K562 (cell line): Measurements from ENCODE around the gene GPR149. TPM values are rescaled to one million over a fixed set of nuclear protein-coding genes. Genes with fewer than 3 reads are reported as not detected.

Experiments
- GTF2A2 ChIP-seq: IDR thresholded peaks from 2 replicates; pipeline ENCODE4 v1.6.1; 2016; ENCODE audit warnings: mild to moderate bottlenecking, missing genetic modification characterization, missing compliant biosample characterization
- NR3C1 ChIP-seq: sonication (generic); formaldehyde crosslinking; IDR thresholded peaks from 2 replicates; pipeline ENCODE4 v1.8.1; 2022; ENCODE audit warnings: missing genetic modification reagents
- polyA plus RNA-seq, 8 experiments: library from polyadenylated mRNA; depleted of rRNA in 4 of 8; stranded (reverse) in 5 of 8; unstranded in 3 of 8; fragments of >200 nt; fragmentation: Nextera tagmentation in 2 of 8; fragmentation: Illumina TruSeq in 1 of 8; extraction: Ambion mirVana in 2 of 8; extraction: Trizol in 1 of 8; gene quantifications; 2 replicates each; pipeline versions ENCODE4 v1.2.1 to v1.2.3, GENCODE V29; 2011 to 2014; ENCODE audit warnings: inconsistent platforms in 1 of 8, missing spikeins in 1 of 8
- total RNA-seq, 7 experiments: library from RNA; depleted of rRNA in 6 of 7; stranded (reverse); fragments of >200 nt in 6 of 7; fragmentation: Illumina TruSeq in 2 of 7; extraction: Trizol in 2 of 7; gene quantifications; 2 replicates each; pipeline versions ENCODE4 v1.2.1 to v1.2.3, GENCODE V29; 2011 to 2021; ENCODE audit warnings: low replicate concordance in 1 of 7
- TF ChIP-seq, protein P1 (sequence below): conservative IDR thresholded peaks from 2 replicates; pipeline ENCODE4 v1.6.1; 2011; ENCODE audit warnings: low read depth, mild to moderate bottlenecking, low read length; ENCODE audit not compliant: control insufficient read depth
- TF ChIP-seq, protein P2 (sequence below): IDR thresholded peaks from 3 replicates; pipeline ENCODE4 v1.6.1; 2011; ENCODE audit warnings: borderline replicate concordance, mild to moderate bottlenecking, moderate library complexity; ENCODE audit not compliant: insufficient read length; ENCODE audit errors: extremely low read depth
- TF ChIP-seq, protein P3 (sequence below), 3 experiments: fragments of 200-800 bp in 1 of 3; sonication (Bioruptor generic) in 1 of 3; sonication (generic) in 1 of 3; formaldehyde crosslinking in 1 of 3; IDR thresholded peaks; 2 replicates each; pipeline versions ENCODE4 v1.6.1 to v1.8.0; 2016 to 2022; ENCODE audit warnings: mild to moderate bottlenecking in 2 of 3, missing compliant biosample characterization in 2 of 3, missing genetic modification characterization in 2 of 3, missing genetic modification reagents in 1 of 3

The GPR149 gene
- total and polyA plus RNA-seq, 9 of the 15 experiments (the other 6 are each of a cell fraction or from before 2014, with no cell fraction given): not detected

DNA sequence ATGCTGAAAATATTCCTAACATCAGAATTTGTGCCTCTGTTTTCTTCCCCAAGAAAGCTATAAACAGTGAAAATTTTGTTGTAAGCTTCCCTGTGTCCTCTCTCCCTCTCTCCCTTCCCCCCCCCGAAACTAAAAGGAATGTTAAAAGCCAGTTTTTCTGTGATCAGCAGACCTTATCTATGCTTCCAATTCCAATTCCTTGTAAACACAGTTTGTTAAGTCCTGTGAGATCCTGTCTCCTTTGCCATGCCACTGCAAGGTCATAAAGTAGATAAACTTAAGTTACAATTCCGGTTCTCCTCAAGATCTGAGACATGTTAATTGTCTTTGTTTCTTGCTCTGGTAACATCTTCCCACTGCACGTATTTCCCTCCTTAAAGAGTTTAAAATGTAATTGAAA is 62.8 kb downstream of the GPR149 start (continued):
- TF ChIP-seq, protein P1, sequence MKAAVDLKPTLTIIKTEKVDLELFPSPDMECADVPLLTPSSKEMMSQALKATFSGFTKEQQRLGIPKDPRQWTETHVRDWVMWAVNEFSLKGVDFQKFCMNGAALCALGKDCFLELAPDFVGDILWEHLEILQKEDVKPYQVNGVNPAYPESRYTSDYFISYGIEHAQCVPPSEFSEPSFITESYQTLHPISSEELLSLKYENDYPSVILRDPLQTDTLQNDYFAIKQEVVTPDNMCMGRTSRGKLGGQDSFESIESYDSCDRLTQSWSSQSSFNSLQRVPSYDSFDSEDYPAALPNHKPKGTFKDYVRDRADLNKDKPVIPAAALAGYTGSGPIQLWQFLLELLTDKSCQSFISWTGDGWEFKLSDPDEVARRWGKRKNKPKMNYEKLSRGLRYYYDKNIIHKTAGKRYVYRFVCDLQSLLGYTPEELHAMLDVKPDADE: no peak
- TF ChIP-seq, protein P2, sequence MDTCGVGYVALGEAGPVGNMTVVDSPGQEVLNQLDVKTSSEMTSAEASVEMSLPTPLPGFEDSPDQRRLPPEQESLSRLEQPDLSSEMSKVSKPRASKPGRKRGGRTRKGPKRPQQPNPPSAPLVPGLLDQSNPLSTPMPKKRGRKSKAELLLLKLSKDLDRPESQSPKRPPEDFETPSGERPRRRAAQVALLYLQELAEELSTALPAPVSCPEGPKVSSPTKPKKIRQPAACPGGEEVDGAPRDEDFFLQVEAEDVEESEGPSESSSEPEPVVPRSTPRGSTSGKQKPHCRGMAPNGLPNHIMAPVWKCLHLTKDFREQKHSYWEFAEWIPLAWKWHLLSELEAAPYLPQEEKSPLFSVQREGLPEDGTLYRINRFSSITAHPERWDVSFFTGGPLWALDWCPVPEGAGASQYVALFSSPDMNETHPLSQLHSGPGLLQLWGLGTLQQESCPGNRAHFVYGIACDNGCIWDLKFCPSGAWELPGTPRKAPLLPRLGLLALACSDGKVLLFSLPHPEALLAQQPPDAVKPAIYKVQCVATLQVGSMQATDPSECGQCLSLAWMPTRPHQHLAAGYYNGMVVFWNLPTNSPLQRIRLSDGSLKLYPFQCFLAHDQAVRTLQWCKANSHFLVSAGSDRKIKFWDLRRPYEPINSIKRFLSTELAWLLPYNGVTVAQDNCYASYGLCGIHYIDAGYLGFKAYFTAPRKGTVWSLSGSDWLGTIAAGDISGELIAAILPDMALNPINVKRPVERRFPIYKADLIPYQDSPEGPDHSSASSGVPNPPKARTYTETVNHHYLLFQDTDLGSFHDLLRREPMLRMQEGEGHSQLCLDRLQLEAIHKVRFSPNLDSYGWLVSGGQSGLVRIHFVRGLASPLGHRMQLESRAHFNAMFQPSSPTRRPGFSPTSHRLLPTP: no peak
- TF ChIP-seq GTF2A2 (tag) (no peak), NR3C1 (CRISPR knock-in tag) (no peak)
- TF ChIP-seq, protein P3, sequence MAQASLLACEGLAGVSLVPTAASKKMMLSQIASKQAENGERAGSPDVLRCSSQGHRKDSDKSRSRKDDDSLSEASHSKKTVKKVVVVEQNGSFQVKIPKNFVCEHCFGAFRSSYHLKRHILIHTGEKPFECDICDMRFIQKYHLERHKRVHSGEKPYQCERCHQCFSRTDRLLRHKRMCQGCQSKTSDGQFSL (CRISPR knock-in tag; IDR thresholded peaks at IDR 0.05): no peak
- TF ChIP-seq, protein P3 (tag; IDR thresholded peaks at IDR 0.05): no peak
